HG02840 (cell line): ENCODE measurements around the gene C1QL4.

Experiments used
- ATAC-seq: cut with Tn5 transposase; IDR thresholded peaks from one replicate; pipeline ENCODE4 v1.9.1; 2021; ENCODE audit warnings: mild to moderate bottlenecking, moderate library complexity, moderate number of reproducible peaks; ENCODE audit not compliant: unreplicated experiment, low FRiP score

Gene C1QL4

GRCh38 chr12:49309386-49309785 is 27.6 kb downstream of the C1QL4 start:
- no peak for ATAC-seq

- no peak for ATAC-seq
These were observed 31.1 kb downstream of the C1QL4 start for GRCh38 chr12:49305762-49306510.

GRCh38 chr12:49304161-49304560 is 32.8 kb downstream of the C1QL4 start:
- no peak for ATAC-seq

DNA sequence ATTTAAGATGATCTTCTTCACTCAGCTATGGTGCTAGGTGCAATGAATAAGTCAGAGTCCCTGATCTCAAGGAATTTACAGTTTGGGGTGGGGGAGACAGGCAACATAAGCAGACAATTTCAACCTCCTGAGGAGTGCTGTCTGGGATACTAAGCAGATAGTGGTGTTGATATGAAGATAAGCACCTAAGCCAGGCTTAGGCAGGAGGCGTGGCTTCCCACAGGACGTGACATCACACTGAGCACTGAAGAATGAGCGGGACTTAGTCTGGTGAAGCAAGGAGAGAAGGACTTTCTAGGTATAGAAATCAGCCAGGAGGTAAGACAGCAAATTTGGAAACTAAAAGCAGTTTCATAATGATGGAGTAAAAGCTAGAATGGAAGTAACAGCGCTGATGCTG is 35.2 kb downstream of the C1QL4 start:
- ATAC-seq = no peak

- no peak for ATAC-seq
These were observed 38.8 kb downstream of the C1QL4 start for GRCh38 chr12:49298160-49298559.

DNA sequence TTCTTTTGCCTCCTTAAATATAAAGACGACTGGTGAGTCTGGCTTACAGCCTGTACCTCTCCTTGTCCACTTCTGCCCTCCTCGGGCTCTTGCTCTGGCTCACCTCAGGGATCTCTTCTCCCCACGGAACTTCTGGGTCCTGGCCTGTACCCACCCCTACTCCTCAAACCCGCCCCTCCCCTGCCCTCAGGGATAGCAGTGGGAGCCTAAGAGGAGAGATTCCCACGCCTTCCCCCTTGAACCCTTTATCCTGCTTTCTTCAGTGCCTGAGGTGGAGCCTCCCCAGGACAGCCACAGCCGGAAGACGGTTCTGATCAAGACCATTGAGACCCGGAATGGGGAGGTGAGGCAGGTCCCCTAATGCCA is 39.3 kb downstream of the C1QL4 start:
- ATAC-seq = no peak

DNA sequence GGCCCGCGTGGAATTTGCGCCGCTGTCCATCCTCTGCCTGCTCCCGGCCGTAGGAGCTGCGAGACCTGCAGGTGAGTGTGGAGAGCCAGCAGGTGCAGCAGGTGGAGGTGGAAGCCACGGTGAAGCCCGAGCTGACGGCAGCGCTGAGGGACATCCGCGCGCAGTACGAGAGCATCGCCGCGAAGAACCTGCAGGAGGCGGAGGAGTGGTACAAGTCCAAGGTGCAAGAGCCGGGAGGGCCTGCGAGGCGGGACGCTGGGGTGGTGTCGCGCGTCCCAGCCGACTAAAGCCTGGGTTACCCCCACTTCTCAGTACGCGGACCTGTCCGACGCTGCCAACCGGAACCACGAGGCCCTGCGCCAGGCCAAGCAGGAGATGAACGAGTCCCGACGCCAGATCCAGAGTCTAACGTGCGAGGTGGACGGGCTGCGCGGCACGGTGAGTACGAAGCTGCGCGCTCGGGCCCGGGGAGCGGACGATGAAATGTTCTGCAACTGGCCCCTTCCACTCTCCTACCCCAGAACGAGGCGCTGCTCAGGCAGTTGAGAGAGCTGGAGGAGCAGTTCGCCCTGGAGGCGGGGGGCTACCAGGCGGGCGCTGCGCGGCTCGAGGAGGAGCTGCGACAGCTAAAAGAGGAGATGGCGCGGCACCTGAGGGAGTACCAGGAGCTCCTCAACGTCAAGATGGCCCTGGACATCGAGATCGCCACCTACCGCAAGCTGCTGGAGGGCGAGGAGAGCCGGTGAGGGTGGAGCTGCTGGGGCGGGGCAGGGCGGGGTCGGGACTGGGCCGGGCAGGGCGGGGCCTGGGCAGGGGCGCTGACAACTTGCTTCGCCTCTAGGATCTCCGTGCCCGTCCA is 39.9 kb downstream of the C1QL4 start:
- ATAC-seq = no peak

- ATAC-seq = no peak
These were observed 40.8 kb downstream of the C1QL4 start for GRCh38 chr12:49296034-49296835.

GRCh38 chr12:49295082-49295936 is 41.7 kb downstream of the C1QL4 start, which contains the start of gene PRPH:
PRPH (plus strand) TSS chr12:49295147; CDS start chr12:49295201, 54 bp downstream.
- ATAC-seq = no peak

- no peak for ATAC-seq
These were observed 42.2 kb downstream of the C1QL4 start for GRCh38 chr12:49294804-49295081.

DNA sequence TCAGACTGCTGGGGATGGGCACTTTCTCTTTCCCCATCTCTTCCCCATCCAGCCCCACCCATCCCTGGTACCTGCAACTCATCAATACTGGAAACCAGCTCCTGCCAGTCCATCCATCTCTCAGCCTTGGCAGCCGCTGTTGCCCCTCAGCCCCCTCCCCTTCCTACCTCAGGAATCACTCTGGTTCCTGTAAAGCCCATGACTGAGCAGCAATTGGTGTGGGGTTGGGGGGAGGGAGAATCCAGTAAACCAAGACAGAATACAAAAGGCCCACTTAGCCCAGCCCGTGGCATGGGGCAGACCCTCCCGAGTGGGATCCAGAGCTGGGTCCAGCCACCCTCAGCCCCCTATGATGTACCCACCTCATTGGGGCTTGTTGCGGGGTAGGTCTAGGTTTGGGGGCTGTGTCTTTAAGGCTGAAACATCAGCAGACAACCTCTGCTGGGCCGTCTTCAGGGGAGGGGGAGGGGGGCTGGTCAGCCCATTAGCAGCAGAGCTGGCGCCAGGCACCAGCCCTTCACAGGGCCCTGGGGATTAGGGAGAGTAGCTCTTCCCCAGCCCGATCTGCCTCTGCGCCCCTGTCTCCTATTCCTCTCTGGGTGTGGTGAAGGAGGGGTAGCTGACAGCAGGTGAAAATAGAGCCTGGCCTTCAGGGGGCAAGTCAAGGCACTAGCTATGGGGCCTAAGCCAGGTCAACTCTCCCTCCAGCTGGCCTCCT is 42.7 kb downstream of the C1QL4 start:
- no peak for ATAC-seq

- ATAC-seq = no peak
These were observed 43.7 kb downstream of the C1QL4 start for GRCh38 chr12:49293056-49293956.

DNA sequence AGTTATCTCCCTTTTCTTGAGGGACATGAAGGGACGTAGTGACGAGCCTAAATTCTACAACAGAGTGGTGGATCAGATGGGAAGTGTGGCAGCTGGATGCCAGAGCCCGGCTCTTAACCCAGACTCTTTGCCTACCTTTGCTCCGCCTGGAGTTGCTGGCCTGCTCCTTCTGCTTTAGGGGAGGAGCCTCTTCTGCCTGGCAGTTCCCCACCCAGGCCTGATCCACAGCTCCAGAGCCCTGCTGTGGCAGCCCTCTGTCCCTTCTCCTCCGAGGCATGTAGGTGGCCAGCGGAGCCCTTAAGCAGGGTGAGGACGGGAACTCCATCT is 44.3 kb downstream of the C1QL4 start:
- no peak for ATAC-seq

- ATAC-seq = no peak
These were observed 47.9 kb downstream of the C1QL4 start for GRCh38 chr12:49288922-49289555.

GRCh38 chr12:49288412-49288853 is 48.6 kb downstream of the C1QL4 start:
- ATAC-seq = no peak

DNA sequence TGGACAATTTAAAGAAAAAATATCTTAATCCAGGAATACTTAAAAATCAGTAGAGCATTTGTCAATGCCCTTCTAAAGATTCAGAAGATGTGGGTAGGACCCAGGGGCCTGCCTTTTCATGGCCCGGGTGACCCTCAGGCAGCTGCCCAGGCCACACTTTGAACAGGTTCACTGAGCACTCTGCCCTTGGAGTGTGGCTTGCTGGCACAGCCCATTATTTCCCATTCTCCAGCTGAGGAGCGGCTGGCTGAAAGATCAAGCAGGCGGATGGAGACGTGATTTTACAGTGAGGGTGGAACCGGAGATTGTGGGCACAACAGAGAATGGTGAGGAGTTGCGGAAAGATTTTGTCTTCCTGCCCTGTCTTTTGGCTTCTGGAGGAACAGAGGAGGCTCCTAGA is 49.1 kb downstream of the C1QL4 start:
- ATAC-seq = no peak

GRCh38 chr12:49284672-49285071 is 52.3 kb downstream of the C1QL4 start:
- ATAC-seq = no peak
